DMS79 (cell line): ENCODE measurements around the gene LRRC26.
"Not testable (repeated sequence)": the region's sequence is repeated elsewhere in the genome, so short reads cannot be mapped to it uniquely, and the experiment has no call there.

Experiments used
- DNase-seq: peaks from one replicate; lab custom pipeline; 2025; lab: John Stamatoyannopoulos, UW

The LRRC26 gene

GRCh38 chr9:137135154-137135553, 34.7 kb downstream of the LRRC26 start:
- not testable (repeated sequence) for DNase-seq

DNA sequence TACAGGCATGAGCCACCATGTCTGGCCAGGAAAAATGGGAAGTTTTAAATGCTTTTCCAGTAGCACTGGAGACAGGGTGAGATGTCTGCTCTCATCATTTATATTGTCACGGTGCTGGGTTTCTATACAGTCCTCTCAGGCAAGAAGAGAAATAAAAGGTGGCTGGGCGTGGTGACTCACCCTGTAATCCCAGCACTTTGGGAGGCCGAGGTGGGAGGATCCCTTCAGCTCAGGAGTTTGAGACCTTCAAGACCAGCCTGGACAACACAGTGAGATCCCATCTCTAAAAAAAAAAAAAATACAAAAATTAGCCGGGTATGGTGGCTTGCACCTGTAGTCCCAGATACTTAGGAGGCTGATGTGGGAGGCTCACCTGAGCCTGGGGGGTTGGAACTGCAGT, 35.7 kb downstream of the LRRC26 start:
- DNase-seq: no peak

- no peak for DNase-seq
These were observed 39.6 kb downstream of the LRRC26 start for GRCh38 chr9:137130176-137130755.

- DNase-seq: peak; percentile 67
These were observed 40.2 kb downstream of the LRRC26 start for GRCh38 chr9:137129456-137130175.

GRCh38 chr9:137128862-137129455, 40.9 kb downstream of the LRRC26 start:
- DNase-seq: no peak

DNA sequence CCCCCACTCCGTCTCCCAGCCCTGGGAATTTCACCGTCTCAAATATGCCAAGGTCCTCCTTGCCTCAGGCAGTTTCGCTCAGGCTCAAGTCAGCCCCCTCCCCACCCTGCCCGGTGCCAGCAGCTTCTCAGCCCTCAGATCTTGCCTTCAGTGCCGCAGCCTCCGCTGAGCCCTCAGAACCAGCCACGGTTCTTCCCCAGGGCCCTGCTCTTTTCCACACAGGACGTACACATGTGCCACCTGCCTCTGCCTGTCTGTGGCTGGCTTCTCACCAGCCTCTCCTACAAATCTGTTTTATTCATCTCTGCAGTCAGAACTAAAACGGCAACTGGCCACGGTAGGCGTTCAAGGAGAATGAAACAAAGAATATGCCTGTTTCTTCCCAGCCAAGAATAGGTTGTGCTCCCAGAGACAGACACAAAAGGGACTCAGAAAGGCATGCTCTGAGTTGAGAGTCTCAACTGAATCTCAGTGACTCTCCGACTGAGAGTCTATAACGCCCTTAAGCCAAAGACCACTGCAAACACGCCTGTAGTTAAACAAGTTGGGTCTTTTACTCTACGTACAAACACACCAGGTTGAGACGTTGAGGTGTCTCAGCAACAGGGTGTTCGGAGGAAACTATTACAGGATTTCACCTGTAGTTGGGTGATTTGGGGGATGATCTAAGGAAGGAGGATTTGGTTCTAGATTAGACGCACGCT, 41.5 kb downstream of the LRRC26 start:
- no peak for DNase-seq

DNA sequence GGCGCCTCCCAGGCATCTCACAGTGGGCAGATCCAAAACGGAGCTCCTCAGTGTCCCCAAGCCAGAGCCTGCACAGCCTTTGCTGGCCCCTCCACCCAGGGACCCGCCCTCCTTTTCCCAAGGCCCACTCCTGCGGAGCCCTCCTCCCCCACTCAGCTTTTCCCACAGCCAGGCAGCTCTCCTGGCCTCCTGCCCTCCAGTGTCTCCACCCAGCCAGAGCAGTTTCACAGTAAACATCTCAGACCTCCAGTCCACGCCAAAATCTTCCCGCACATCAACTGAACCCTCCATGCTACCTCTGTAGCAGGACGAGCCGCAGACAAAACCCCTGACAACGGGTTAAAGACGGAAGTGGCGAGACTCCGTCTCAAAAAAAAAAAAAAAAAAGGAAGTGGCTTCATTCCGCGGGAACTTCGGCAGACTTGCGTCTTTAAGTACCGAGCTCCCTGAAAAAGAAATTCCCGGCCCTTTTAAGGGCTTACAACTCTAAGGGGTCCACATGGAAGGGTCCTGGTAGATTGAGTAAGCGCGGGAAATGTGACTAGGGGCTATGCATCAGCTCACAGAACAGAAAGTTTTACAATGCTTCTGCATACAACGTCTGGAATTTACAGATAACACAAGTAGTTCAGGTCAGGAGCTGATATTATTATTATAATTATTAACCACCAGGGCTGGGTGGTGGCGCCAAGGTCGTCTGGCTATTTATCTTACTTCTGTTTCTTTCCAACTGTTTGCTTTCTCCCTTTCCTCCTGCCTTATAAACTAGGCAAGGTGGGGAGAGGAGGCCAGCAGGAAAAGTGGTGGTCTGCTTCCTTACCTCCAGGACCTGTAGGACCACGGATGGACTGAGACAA, 42.3 kb downstream of the LRRC26 start:
- peak; percentile 71 for DNase-seq

- no peak for DNase-seq
These were observed 43.1 kb downstream of the LRRC26 start for GRCh38 chr9:137126786-137127185.

DNA sequence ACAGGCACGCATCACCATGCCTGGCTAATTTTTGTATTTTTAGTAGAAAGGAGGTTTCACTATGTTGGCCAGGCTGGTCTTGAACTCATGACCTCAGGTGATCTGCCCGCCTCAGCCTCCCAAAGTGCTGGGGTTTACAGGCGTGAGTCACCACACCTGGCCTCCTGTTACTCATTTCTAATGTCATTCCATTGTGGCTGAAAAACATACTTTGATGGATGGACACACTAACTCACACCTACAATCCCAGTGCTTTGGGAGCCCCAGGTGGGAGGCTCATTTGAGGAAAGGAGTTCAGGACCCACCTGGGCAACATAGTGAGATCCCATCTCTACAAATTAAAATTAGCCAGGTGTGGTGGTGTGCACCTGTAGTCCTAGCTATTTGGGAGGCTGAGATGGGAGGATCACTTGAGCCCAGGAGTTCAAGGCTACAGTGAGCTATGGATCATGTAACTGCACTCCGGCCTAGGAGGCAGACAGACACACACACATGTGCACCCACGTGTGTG, 45.8 kb downstream of the LRRC26 start:
- DNase-seq: not testable (repeated sequence)

DNA sequence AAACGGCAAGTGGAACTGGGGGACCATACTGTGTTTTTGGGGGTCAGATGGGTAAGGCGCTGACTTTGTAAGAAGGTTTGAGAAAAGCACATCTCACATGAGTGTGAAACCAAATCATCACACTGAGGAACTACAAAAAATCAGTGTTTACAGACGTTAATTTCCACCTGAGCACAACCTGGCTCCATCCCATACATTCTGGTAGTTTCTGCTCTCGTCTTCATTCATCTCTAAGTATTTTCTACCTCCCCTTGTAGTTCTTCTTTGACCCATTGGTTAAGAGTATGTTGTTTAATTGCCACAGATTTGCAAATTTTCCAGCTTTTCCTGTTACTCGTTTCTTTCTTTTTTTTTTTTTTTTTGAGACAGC, 46.4 kb downstream of the LRRC26 start:
- DNase-seq: no peak

DNA sequence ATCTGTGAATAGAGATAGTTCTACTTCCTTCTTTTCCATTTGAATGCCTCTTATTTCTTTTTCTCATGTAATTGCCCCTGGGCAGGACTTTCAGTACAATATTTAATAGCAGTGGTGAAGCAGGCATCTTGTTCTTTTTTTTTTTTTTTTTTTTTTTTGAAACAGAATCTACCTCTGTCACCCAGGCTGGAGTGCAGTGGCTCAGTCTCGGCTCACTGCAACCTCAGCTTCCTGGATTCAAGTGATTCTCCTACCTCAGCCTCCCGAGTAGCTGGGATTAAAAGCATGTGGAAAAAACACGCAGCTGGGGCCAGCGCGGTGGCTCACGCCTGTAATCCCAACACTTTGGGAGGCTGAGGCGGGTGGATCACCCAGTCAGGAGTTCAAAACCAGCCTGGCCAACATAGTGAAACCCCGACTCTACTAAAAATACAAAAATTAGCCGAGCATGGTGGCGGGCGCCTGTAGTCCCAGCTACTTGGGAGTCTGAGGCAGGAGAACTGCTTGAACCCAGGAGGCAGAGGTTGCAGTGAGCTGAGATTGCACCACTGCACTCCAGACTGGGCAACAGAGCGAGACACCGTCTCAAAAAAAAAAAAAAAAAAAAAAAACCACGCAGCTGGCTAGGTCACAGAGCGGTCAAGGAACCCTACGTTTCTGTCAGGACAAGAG, 46.9 kb downstream of the LRRC26 start:
- not testable (repeated sequence) for DNase-seq

DNA sequence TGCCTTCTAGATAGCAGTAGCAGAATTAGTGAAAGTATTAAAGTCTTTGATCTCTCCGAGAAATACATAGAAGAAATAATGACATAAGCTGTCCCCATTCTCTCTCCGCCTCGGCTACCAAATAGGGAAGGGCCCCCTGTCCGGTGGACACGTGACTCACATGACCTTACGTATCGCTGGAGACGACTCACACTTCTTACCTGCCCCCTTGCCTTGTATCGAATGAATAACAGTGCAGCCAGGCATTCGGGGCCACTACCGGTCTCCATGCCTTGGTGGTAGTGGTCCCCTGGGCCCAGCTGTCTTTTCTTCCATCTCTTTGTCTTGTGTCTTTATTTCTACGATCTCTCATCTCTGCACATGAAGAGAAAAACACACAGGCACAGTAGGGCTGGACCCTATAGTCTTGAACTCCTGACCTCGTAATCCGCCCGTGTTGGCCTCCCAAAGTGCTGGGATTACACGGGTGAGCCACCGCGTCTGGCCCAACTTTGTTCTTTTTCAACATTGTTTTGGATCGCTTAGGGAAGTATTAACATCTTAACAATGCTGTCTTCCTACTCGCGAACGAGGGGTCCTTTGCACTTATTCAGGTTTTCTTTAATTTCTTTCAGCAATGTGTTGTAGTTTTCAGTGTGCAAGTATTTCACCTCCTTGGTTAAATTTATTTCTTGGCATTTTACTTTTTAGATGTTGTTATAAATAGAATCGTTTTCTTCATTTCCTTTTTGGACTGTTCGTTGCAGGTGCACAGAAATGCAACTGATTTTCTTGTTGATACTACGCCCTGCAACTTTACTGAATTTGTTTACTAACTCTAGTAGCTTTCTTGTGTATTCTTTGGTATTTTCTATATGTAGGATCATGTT, 47.7 kb downstream of the LRRC26 start:
- DNase-seq: not testable (repeated sequence)
